Nucleus accumbens (tissue), 56 donors: ENCODE results near the gene ZBTB47.

ENCODE experiments used
- DNase-seq, 56 donors: peaks; one replicate each; lab custom pipeline; 2025; lab: John Stamatoyannopoulos, UW

ZBTB47 gene

GRCh38 chr3:42694366-42694765 lies 40.9 kb downstream of the ZBTB47 start:
- no peak for DNase-seq

GRCh38 chr3:42696356-42697288 lies 43.1 kb downstream of the ZBTB47 start:
- DNase-seq, result no peak

- DNase-seq, result no peak
These were observed 44.0 kb downstream of the ZBTB47 start for GRCh38 chr3:42697289-42698051.

GRCh38 chr3:42698216-42698910 lies 44.9 kb downstream of the ZBTB47 start:
- no peak for DNase-seq

- no peak for DNase-seq
These were observed 45.4 kb downstream of the ZBTB47 start for GRCh38 chr3:42698911-42699230.

GRCh38 chr3:42699511-42699971 lies 46.0 kb downstream of the ZBTB47 start:
- DNase-seq, result no peak

- DNase-seq, result no peak
These were observed 47.1 kb downstream of the ZBTB47 start for GRCh38 chr3:42700366-42701288.

- DNase-seq, result peak in 51 of 56 donors; percentile 27 to 91 (median 69)
These were observed 48.0 kb downstream of the ZBTB47 start for GRCh38 chr3:42701371-42702065.

GRCh38 chr3:42702066-42702951 lies 48.8 kb downstream of the ZBTB47 start, which contains the start of gene HHATL:
TSS of gene HHATL (minus strand) at chr3:42702798. CDS start at chr3:42700826, 1,972 bp downstream.
- peak in 40 of 56 donors; percentile 22 to 79 (median 51) for DNase-seq

- peak in 1 of 56 donors; percentile 61 for DNase-seq
These were observed 49.6 kb downstream of the ZBTB47 start for GRCh38 chr3:42702982-42703694.

- DNase-seq, result no peak
These were observed 50.2 kb downstream of the ZBTB47 start for GRCh38 chr3:42703695-42704025.

- no peak for DNase-seq
These were observed 50.8 kb downstream of the ZBTB47 start for GRCh38 chr3:42704136-42704841.

- no peak for DNase-seq
These were observed 51.7 kb downstream of the ZBTB47 start for GRCh38 chr3:42705058-42705767.

GRCh38 chr3:42705962-42706585 lies 52.6 kb downstream of the ZBTB47 start:
- DNase-seq, result no peak

GRCh38 chr3:42706721-42707619 lies 53.5 kb downstream of the ZBTB47 start:
- DNase-seq, result no peak
